Esophagus (tissue), 2 donors: Measurements from ENCODE around the gene MLLT3. TPM values are rescaled to one million over a fixed set of nuclear protein-coding genes. Genes with fewer than 3 reads are reported as not detected.

Source experiments
- H3K27ac ChIP-seq, 2 donors: one replicate each; pipeline ENCODE4 v1.5.1; 2013; ENCODE audit warnings: low read depth in 2 of 2, mild to moderate bottlenecking in 2 of 2, inconsistent platforms in 1 of 2, low read length in 1 of 2, moderate library complexity in 1 of 2
- H3K27me3 ChIP-seq, 2 donors: one replicate each; pipeline ENCODE4 v1.6.1; 2013; ENCODE audit warnings: low read length in 2 of 2, control low read depth in 1 of 2, mild to moderate bottlenecking in 1 of 2; ENCODE audit not compliant: insufficient read depth in 2 of 2, control insufficient read depth in 1 of 2
- H3K36me3 ChIP-seq, 2 donors: one replicate each; pipeline ENCODE4 v1.6.1; 2013; ENCODE audit warnings: low read length in 1 of 2; ENCODE audit not compliant: control insufficient read depth in 2 of 2, insufficient read depth in 2 of 2
- H3K4me1 ChIP-seq, 2 donors: one replicate each; pipeline ENCODE4 v1.6.1; 2013; ENCODE audit warnings: low read length in 1 of 2; ENCODE audit not compliant: control insufficient read depth in 2 of 2, insufficient read depth in 2 of 2
- H3K4me3 ChIP-seq, 2 donors: one replicate each; pipeline ENCODE4 v1.5.1; 2013; ENCODE audit warnings: low read length in 2 of 2, mild to moderate bottlenecking in 2 of 2, low read depth in 1 of 2, moderate library complexity in 1 of 2
- H3K9me3 ChIP-seq, 2 donors: one replicate each; pipeline ENCODE4 v1.6.1; 2013; ENCODE audit warnings: mild to moderate bottlenecking in 2 of 2, low read depth in 1 of 2, low read length in 1 of 2, moderate library complexity in 1 of 2; ENCODE audit not compliant: control insufficient read depth in 2 of 2, insufficient read depth in 1 of 2
- WGBS, 2 donors: extraction: QIAGEN DNeasy Blood & Tissue Kit; methylation state at CpG; one replicate each; pipeline ENCODE4 v1.1.7; 2013; 5-methylcytosine and 5-hydroxymethylcytosine counted together
- polyA plus RNA-seq, 2 donors: library from polyadenylated mRNA; stranded (reverse); fragments of 200-250 nt; gene quantifications; one replicate each; pipeline ENCODE4 v1.2.3, GENCODE V29; 2013
- donor health status: healthy with polysubstance abuse.
- donor health status: Bipolar disorder and iron deficiency.

The MLLT3 gene
- polyA plus RNA-seq, 2 donors: 4.6 to 5.0 TPM

DNA sequence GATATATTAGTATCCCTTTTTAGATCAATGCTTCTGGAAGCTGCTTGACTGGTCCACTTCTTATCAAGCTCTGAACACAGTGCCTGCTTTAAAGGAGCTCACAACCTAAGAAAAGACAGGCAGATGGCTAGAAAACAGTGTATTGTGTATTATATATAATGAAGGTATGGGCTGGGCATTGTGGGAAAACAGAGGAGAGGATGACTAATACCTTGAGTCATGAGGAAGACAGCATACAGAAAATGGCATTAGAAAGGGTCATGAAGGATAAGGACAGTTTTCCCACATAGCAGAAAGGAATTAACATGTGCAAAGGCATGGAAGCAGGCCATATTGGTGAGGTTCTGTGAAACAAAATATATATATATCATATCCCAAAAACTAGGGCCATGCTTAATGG lies 309.6 kb downstream of the MLLT3 start:
- Histone ChIP-seq H3K4me1 (peaks cover 0 to 3% of the 10 kb centered on the region in 2 donors), H3K4me3 (no peak overlapping the region), H3K36me3 (no peaks in the 10 kb centered on the region), H3K27me3 (no peaks in the 10 kb centered on the region), H3K27ac (peak overlapping the region in 1 of 2 donors; percentile 28), H3K9me3 (no peaks in the 10 kb centered on the region)

DNA sequence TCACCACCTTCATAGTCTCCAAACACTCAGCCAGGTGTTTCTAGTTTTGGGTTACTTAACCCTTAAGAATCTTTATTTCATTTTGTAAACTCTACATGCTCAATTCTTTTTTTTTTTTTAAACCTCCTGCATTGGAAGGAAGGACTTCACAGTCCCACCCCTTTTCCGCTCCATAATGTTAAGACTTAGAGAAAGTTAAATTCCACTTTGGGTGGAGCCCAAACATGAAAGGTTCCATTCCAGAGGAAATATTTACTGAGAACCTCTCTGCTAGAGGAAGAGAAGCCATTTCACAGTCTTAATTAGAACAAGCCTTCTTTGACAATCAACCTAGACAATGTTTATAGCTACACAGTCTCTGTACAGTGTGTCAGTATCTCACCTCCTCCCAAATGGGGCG lies 312.3 kb downstream of the MLLT3 start:
- Histone ChIP-seq H3K4me1 (no peaks in the 10 kb centered on the region), H3K9me3 (no peaks in the 10 kb centered on the region), H3K27ac (no peak overlapping the region), H3K36me3 (no peaks in the 10 kb centered on the region), H3K27me3 (no peaks in the 10 kb centered on the region), H3K4me3 (no peak overlapping the region)
- WGBS, 2 donors: 93 to 95% methylated on average over 2 of the region's 2 CpGs

DNA sequence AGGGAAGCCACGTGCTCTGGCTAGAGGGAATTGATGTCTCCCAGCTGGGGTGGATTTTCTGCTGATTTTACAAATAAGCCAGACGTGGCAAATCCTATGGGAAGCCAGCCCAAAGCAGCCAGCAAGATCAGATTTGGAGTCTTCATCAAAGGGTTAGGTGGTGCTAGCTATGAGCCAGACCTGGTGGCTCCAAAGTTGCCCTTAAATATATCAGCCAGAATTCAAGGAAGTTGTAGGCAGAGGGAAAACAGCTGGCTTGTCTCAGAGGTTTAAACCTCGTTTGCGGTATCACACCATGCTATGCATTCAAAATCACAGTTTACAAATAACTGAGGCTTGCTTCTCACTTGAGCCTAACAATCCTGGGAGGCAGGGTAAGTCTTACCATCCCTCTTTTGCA lies 313.2 kb downstream of the MLLT3 start:
- no peaks in the 10 kb centered on the region for H3K27me3 ChIP-seq
- no peak overlapping the region for H3K27ac ChIP-seq
- 46 to 60% methylated on average over 4 of the region's 4 CpGs for WGBS, 2 donors
- H3K4me3 ChIP-seq: no peak overlapping the region
- no peaks in the 10 kb centered on the region for H3K4me1 ChIP-seq
- H3K36me3 ChIP-seq: no peaks in the 10 kb centered on the region
- no peaks in the 10 kb centered on the region for H3K9me3 ChIP-seq

DNA sequence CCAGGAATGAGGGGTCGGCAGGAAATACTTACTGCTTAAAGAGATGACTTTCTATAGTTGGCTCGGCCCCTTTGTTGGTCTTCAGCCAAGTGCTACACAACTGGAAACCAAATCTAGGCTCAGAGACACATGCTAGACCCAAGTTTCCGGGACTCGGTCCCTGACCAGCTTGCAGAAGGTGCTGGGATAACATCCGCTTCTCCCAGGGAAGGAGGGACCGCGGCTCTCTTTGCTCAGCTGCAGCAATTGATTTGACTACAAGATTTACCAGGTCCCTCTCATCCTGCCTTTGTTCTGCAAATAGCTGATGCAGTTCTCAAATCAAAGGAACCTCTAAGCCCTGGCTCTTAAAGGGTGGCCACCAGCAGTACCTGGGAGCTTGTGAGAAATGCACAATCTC lies 314.7 kb downstream of the MLLT3 start:
- Histone ChIP-seq H3K27me3 (no peaks in the 10 kb centered on the region), H3K4me3 (no peak overlapping the region), H3K4me1 (no peaks in the 10 kb centered on the region), H3K27ac (no peak overlapping the region), H3K9me3 (no peaks in the 10 kb centered on the region), H3K36me3 (no peaks in the 10 kb centered on the region)
- WGBS, 2 donors: 53 to 59% methylated on average over 7 of the region's 7 CpGs

DNA sequence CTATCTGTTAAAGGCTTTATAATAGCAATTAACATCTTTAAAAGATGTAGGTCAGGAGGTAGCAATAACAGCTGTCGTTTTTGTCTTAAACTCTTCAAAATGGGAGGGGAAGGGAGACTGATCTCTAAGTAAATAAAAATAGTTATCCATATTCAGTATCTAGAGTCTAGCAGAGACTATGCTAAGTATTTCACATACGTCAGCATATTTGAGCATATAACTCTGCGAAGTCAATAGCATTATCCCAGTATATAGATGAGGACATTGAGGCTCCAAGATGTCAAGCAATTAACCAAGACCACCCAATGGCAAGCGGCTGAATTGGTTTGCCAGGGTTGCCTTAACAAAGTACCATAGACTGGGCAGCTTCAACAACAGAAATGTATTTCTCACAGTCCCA lies 316.8 kb downstream of the MLLT3 start:
- H3K4me1 ChIP-seq: no peaks in the 10 kb centered on the region
- no peaks in the 10 kb centered on the region for H3K9me3 ChIP-seq
- no peaks in the 10 kb centered on the region for H3K36me3 ChIP-seq
- H3K4me3 ChIP-seq: no peak overlapping the region
- 90 to 91% methylated on average over 4 of the region's 4 CpGs for WGBS, 2 donors
- H3K27me3 ChIP-seq: no peaks in the 10 kb centered on the region
- no peak overlapping the region for H3K27ac ChIP-seq

DNA sequence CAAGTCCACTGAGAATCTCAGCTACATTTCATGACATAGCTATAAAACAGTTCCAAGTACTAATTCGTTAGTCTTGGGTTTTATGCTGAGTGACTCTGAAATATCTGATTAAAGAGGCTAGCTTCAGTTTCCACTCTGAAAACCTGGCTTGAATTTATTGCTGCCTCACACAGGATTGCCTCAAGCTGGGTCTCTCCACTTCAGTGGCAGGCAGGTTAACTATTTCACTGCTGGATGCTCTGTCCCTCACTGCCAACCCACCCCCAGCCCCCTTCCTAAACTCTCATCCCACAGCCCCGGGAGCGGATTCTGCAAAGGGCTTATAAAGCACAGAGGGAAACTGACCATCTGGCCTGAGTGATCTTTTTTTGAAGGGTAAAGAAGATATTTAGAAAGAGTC lies 318.3 kb downstream of the MLLT3 start:
- H3K36me3 ChIP-seq: no peaks in the 10 kb centered on the region
- H3K9me3 ChIP-seq: no peaks in the 10 kb centered on the region
- H3K27me3 ChIP-seq: no peaks in the 10 kb centered on the region
- no peak overlapping the region for H3K27ac ChIP-seq
- H3K4me3 ChIP-seq: no peak overlapping the region
- no peaks in the 10 kb centered on the region for H3K4me1 ChIP-seq
- WGBS, 2 donors: 62 to 65% methylated on average over 3 of the region's 3 CpGs

DNA sequence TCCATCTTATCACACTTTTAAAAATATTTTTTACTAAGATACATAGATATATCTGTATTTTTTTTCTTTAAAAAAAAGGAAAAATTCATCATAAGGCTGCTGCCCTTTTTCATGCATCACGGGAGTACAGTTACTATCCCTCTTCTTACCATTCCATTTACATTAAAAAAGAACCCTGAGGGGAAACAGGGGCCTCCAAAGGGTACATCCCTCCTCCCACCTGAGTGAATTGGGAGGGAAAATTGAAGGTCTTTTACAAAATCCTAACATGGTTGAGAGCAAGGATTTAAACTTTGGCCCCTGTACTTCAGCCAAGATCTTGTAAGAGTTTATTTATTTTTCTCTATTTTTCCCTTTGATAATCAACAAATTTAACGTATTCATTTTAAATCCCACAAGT lies 319.2 kb downstream of the MLLT3 start:
- 74 to 75% methylated on average over 2 of the region's 2 CpGs for WGBS, 2 donors
- Histone ChIP-seq H3K9me3 (no peaks in the 10 kb centered on the region), H3K27me3 (no peaks in the 10 kb centered on the region), H3K4me3 (no peak overlapping the region), H3K27ac (no peak overlapping the region), H3K4me1 (no peaks in the 10 kb centered on the region), H3K36me3 (no peaks in the 10 kb centered on the region)

DNA sequence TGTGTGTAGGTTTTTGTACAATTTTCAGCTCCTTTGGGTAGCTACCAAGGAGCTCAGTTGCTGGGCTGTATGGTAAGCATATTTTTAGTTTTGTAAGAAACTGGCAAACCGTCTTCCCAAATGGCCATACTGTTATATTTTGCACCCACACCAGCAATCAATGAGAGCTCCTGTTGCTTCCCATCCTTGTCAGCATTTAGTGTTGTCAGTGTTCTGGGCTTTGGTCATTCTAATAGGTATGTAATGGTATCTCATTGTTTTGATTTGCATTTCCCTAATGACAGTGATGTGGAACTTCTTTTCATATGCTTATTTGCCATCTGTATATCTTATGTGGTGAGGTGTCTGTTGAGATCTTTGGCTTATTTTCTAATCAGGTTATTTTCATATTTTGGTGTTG lies 320.1 kb downstream of the MLLT3 start:
- 100% methylated on average over 1 of the region's 1 CpG for WGBS, 2 donors
- Histone ChIP-seq H3K4me1 (peaks cover 0 to 2% of the 10 kb centered on the region in 2 donors), H3K9me3 (no peaks in the 10 kb centered on the region), H3K27ac (no peak overlapping the region), H3K36me3 (no peaks in the 10 kb centered on the region), H3K4me3 (no peak overlapping the region), H3K27me3 (no peaks in the 10 kb centered on the region)

DNA sequence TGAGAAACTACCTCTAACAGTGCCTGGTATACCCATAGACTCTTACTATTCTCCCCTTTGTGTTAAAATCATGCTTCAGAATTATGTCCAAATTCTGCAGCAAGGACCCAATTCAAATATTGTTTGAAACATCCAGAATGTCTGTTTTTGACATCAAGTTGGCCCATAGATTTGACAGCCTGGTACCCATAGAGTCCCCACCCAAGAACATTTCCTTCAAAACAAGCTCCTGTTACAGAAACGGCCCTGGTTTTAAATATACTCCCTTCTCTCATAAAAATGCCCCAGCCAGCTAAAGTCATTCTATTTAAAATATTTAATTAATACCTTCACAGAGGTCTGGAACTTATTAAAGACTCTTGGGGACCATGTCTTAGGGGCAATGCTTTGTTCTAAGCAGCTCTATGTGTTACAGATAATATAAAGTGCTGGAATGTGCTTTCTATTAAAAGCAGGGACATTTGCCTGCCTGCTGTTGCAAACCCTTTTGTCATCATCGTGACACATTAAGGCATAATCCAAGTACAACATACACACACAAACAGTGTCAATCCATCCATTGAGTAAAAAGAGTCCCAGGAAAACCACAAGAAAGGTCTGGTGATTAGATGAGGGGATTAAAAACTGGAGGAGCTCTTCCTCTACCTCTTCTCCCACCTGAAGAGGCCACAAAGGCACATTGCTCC lies 321.7 kb downstream of the MLLT3 start:
- WGBS, 2 donors: 55 to 66% methylated on average over 2 of the region's 2 CpGs

DNA sequence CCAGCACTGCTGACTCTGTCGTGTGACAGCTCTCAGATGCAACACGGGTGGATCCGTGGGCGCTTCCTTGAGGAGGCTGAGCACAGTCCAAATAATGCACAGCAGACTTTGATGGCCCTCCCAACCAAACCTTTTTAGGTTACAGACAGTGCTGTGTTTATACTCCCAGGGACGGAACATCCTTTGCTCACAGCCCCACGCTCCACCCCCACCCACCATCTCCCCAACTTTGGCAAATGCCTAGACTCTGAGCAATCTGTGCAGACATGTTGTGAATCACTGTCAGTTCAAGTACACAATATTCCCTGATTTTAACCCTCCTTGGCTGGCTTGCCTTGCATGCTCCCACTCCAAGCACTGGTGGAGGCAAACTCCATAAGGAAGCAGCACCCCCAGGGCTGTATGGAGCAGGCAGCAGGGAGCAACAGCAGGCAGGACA lies 324.6 kb downstream of the MLLT3 start:
- Histone ChIP-seq H3K36me3 (no peaks in the 10 kb centered on the region), H3K9me3 (no peaks in the 10 kb centered on the region), H3K27ac (no peak overlapping the region), H3K4me3 (no peak overlapping the region), H3K27me3 (no peaks in the 10 kb centered on the region), H3K4me1 (peaks cover 0 to 2% of the 10 kb centered on the region in 2 donors)
- WGBS, 2 donors: 51 to 61% methylated on average over 6 of the region's 6 CpGs

More for the DNA sequence above, 321.7 kb downstream of the MLLT3 start:
- Histone ChIP-seq H3K4me1 (peaks cover 0 to 2% of the 10 kb centered on the region in 2 donors), H3K4me3 (no peak overlapping the region), H3K36me3 (no peaks in the 10 kb centered on the region), H3K27ac (no peak overlapping the region), H3K9me3 (no peaks in the 10 kb centered on the region), H3K27me3 (no peaks in the 10 kb centered on the region)
